ENCODE data around the gene CDKN2A.
A peak's percentile ranks its signal among the peaks of the same experiment; 100 is the strongest.

The CDKN2A gene

GRCh38 chr9:21993893-21994555 lies at the start of gene CDKN2A:
Gene CDKN2A (minus strand): TSS chr9:21994392.
- DNase-seq (ENCODE audit: low read depth in 2 of 2): no peak

DNA sequence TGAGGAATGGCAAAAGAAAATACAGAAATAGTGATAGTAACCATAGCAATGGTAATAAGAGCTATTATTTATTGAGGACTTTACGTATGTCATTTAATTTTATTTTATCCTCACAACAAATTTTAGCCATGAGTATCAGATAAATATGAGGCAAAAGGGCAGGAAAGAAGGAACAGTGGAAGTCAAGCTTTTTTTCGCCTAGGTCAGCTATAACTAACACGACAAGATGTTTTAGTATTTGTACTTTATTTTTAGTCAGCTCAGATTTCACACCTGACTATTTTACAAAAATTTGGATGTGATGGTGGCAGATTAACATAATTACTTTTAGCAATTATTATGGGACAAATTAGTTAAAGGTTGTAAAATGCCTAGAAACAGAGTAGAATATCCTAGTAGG lies 49.7 kb upstream of the CDKN2A start:
- DNase-seq (ENCODE audit: low read depth in 2 of 2): no peak

GRCh38 chr9:22041775-22042174 lies 47.6 kb upstream of the CDKN2A start:
- no peak for DNase-seq (ENCODE audit: low read depth in 2 of 2)

DNA sequence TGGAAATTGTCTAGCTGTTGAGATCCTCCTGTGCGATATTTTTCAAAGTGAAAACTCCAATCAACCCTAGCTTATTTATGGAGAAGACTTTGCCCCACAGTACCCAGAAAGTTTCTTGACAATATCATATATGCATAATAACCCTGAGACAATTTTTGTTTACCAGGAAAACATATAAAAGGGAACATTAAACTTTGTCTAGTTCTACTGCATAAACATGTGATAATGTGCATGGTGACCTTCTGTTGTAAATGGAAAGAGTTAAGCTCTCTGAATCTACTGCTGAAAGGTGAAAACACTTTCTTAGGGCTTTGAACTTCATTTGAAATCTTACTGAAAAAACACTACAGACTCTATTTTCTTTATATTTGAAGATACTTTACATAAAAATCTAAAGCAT lies 47.2 kb upstream of the CDKN2A start:
- DNase-seq (ENCODE audit: low read depth in 2 of 2): no peak

DNA sequence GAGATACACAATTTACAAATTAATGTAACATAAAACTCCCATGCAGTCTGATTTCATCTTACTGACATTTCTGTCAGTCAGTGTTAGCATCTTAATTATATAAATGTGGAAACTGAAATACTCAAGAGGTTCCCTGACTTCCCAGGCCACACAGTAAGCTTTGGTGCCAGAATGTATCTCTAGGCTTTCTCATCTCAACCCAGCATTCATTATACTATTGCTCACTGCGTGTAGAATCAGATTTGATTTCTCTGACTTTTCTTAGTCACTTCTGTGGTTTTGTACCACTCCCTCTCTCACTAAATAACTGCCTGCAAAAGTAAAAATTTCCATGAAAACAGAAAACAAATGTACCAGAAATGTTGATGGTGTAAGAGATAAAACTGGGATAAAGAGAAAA lies 46.6 kb upstream of the CDKN2A start:
- no peak for DNase-seq (ENCODE audit: low read depth in 2 of 2)

GRCh38 chr9:22039258-22039657 lies 45.1 kb upstream of the CDKN2A start:
- DNase-seq (ENCODE audit: low read depth in 2 of 2): no peak

DNA sequence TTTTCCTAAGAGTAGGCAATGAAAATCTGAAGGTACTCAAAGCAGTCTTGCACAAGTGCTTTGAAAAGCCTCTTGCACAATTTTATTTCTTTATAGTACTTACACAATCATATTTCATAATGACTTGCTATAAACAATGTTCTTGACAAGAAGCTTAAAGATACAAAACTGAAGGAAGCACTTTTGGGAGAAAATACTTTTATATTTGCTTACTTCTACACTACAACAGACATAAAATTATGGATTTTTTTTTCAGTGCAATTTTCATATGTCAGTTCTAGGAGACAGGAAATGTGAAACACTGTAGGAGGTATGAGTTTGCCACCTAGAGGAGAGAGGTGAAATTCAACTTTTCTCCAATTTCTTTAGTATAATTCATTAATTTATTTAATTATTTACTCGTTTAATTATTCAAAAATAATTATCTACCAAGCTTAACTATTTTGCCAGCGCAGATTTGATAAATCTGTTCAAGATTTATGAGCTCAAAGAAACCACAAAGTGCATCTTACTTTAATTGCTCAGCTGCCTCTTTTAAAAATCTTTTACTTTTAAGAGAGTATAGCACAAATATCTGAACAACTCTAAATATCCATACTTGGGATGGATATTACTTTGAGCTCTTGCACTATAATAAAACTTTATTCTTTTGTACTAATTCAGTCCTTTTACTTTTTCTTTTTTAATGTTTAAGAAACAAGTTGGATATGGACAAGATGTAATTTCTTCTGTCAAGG lies 43.9 kb upstream of the CDKN2A start:
- no peak for DNase-seq (ENCODE audit: low read depth in 2 of 2)

DNA sequence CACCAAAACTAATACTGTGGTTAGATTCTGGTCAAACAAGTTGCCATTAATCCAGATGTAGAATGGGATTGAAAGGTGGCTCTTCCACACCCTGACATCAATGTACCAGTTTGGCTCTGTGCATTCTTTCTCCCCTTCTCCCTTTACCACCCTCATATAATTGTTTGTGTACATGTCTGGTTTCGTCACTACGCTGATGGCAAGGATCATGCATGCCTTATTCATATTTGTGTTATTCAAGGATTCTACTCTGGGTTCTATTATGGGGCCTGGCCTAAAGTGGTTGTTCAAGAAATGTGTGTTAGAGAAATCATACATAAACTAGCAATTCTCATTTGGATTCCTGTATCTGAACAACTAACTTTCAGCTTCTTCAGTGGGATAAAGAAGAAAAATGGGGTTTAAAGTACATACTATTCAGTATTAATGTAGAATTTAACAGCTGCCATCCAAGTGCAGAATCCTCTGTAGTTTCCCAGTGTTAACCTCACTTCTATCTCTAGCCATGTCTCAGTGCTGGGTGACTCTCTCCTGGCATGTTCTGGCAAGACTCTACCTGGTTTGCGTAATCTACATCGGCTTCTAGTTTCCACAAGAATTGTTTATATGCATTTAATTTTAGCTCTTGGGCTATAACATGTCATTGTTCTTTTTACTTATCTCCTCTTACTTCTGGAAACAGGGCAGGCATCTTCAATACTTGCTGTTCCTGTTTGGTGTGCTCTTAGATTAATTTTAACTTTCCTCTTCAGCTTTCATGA lies 42.9 kb upstream of the CDKN2A start:
- DNase-seq (ENCODE audit: low read depth in 2 of 2): no peak

GRCh38 chr9:22035591-22036011 lies 41.4 kb upstream of the CDKN2A start:
- no peak for DNase-seq (ENCODE audit: low read depth in 2 of 2)

- DNase-seq (ENCODE audit: low read depth in 2 of 2): no peak
Measured at GRCh38 chr9:22033012-22033630, 38.9 kb upstream of the CDKN2A start.

DNA sequence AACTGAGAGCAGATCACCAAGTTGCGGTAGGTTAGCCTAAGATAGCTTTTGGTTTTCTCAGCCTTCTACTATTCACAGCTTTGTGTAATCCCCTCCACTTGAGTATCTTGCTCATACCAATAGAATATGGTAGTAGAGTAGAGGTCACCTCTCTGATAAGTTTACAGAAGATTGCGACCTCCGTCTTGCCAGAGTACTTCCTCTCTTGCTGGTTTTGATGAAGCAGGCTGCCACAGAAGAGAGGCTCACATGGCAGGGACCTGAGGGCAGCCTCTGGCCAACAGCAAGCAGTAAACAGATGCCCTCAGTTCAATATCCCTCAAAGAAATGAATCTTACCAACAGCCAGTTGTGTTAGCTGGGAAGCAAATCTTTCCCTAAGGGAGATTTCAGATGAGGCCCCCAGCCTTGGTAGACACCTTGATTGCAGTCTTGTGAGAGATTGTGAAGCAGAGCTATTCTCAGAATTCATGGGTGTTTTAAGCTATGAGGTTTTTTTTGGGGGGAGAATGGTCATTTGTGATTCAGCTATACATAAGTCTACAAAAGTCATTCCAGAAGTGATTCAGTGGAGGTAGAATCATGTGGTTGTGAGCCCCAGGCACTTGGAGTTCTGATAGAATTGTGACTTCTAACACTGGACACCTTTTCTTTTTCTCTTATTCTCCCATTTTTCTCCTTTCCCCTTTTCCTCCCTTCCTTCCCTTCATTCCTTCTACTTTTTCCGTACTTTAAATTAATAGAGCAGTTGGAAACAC lies 37.6 kb upstream of the CDKN2A start:
- DNase-seq (ENCODE audit: low read depth in 2 of 2): no peak

DNA sequence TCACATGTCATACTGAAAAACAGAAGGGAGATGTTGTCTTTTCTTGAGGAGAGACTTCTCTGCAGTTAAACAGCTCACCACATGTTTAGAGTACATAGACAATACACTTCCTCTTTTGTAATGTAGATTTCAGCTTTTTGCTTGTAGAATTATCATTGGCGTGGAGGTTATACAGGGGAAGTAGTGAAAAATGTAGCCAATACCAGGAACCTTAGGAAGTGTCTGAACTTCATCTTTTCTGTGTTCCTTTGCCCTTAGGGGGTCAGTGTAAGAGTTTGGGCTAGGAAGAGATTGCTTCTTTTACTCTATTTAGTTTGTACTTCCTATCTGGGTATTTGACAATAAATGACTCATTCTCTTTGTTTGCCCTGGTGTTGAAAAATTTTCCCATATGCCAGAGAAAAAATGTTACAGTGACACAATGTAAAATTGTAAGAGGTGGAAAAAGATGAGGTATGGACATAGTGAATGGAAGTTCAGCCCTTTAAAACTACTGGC lies 36.0 kb upstream of the CDKN2A start:
- DNase-seq (ENCODE audit: low read depth in 2 of 2): no peak

DNA sequence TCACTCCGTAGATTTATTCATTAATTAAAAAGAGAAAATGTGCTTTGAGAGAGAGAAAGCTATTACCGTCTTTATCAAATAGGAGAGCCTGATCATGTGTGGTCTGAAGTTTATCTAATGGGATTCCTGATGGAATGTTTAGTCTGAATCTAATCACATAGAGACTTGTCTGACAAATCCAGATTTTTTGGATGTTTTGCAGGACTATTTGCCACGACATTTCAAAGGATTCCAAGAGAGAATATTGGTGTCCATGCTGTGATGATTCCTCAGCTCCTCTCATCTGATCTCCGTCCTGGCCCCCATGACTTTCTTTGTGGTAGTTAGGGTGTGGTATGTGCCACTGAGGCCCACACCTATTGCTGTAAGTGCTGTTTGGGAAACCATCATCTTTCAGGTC lies 35.0 kb upstream of the CDKN2A start:
- no peak for DNase-seq (ENCODE audit: low read depth in 2 of 2)

GRCh38 chr9:22028394-22028793 lies 34.2 kb upstream of the CDKN2A start:
- DNase-seq (ENCODE audit: low read depth in 2 of 2): no peak

- no peak for DNase-seq (ENCODE audit: low read depth in 2 of 2)
Measured at GRCh38 chr9:22026696-22027095, 32.5 kb upstream of the CDKN2A start.

DNA sequence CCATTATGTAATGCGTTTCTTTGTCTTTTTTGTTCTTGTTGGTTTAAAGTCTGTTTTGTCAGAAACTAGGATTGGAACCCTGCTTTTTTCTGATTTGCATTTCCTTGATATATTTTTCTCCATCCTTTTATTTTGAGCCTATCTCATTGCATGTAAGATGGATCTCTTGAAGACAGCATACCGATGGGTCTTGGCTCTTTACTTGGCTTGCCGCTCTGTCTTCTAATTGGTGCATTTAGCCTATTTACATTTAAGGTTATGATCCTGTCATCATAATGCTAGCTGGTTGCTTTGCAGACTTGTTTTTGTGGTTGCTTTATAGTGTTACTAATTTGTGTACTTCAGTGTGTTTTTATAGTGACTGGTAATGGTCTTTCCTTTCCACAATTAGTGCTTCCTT lies 28.2 kb upstream of the CDKN2A start:
- DNase-seq (ENCODE audit: low read depth in 2 of 2): no peak

DNA sequence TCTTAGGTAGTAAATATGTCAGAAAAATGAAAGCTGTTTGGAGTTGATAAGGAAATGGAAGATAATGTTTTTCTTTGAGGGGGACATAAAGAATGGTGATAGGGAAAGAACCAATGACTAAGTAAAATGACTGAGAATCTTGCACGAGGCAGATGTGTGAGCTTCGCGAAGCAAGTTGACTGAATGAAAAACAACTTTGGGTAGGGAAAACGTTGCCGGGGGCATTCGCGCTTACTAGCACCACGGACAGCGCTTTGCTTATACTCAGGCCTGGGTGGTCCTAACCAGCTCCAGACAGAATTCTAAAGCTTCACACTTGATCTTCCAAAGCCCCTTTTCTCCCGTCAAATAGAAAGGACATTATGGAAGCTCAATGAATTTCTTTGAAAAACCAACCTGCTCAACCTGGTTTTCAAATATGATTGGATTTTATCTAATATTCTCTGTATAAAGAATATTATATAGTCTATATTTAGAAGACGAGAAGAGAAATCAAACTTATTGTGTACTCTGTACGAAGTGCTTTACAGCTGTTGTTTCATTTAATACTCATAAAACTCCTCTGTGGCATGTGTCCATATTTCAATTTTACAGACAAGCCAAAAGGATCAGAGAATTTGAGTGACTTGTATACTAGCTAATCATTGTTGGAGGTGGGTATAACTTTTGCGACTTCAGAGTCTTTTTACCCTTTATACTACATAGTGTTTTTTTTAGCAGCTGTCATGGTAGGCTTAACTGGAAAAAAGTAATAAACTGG lies 16.9 kb upstream of the CDKN2A start:
- DNase-seq (ENCODE audit: low read depth in 2 of 2): no peak

DNA sequence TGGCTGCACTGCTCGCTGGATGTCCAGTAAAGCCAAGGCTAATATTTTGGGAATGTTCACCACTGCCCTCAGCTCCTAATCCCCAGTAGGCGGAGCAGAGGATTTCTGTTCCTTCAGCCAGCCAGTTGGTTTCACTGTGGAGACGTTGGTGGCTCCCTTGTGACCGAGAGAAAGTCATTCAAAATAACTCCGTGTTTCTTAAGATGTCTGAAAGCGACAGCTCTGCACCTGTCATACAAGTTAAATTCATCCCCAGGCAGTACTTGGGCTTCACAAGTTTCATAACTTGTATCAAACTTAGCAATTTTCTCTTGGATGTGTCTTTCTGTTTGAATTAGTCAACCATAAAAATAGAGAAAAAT lies 15.3 kb upstream of the CDKN2A start:
- no peak for DNase-seq (ENCODE audit: low read depth in 2 of 2)

DNA sequence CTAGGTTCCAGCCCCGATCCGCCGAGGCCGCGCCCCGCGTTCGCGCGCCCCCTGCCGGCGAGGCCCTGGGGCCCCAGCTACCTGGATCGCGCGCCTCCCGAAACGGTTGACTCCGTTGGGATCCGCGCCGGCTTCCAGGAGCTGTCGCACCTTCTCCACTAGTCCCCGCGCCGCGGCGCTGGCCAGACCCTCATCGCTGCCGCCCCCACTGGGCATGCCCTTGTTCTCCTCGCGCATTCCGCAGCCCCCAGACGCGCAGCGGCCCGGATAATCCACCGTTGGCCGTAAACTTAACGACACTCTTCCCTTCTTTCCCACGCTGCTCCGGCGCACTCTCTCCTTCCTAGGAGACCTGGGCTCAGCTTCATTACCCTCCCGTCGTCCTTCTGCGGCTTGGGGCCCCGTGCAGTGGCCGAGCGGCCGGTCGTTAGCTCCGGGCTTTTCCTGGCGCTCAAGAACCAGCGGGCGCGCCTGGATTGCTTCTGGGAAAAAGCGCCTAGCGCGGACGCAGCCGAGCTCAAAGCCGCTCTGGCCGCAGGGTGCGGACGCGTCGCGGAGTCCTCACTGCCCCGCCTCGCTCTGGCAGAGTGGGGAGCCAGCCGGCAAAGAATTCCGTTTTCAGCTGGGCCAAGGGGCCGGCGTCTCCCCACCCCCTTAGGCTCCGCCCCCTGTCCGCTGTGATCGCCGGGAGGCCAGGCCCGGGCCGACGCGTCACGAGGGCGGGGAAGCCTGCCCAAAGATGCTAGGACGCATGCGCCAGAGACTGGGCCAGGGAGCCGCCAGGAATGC lies 14.7 kb upstream of the CDKN2A start, which contains the start of gene CDKN2B:
TSS of gene CDKN2B (minus strand) at position 589 of the 789 bp plus-strand sequence. CDS start at position 237, 352 bp downstream.
- peak; percentile 54 to 66 for DNase-seq (ENCODE audit: low read depth in 2 of 2)

GRCh38 chr9:22008384-22008716 lies 14.2 kb upstream of the CDKN2A start:
- DNase-seq (ENCODE audit: low read depth in 2 of 2): no peak

All from activated CD4-positive, alpha-beta T cell treated with anti-CD3 and anti-CD28 coated beads for 24 hours (primary cell).